ENCODE results near the gene GSTA3.
"Not testable (repeated sequence)": the region's sequence is repeated elsewhere in the genome, so short reads cannot be mapped to it uniquely, and the experiment has no call there.

Gene GSTA3
- total RNA-seq, result 0 reads per million in 3 donors

GRCh38 chr6:52909531-52909930 lies at the start of gene GSTA3:
Gene GSTA3, minus strand, starts transcription at chr6:52909698. Its CDS starts 3,864 bp downstream, at chr6:52905834.
- Histone ChIP-seq H3K9me3 (ENCODE audit: control insufficient read depth, low read length) (no peaks in the 10 kb centered on the region), H3K4me1 (ENCODE audit: control insufficient read depth, insufficient read depth, low read length, poor library complexity, severe bottlenecking) (no peaks in the 10 kb centered on the region), H3K36me3 (ENCODE audit: control insufficient read depth, insufficient read depth, low read length) (no peaks in the 10 kb centered on the region), H3K4me3 (ENCODE audit: insufficient read depth, low read depth, low read length, poor library complexity, severe bottlenecking) (no peak within 1 kb of the TSS), H3K27ac (ENCODE audit: insufficient read depth, low read length, poor library complexity, severe bottlenecking) (no peak within 1 kb of the TSS), H3K27me3 (replicated peaks; ENCODE audit: control insufficient read depth, insufficient read depth, low read length, poor library complexity, severe bottlenecking) (no peaks in the 10 kb centered on the region)
- DNase-seq, result no peak

GRCh38 chr6:52958546-52959255 lies 49.2 kb upstream of the GSTA3 start:
- Histone ChIP-seq H3K27ac (ENCODE audit: insufficient read depth, low read length, poor library complexity, severe bottlenecking) (no peak overlapping the region), H3K4me3 (ENCODE audit: insufficient read depth, low read depth, low read length, poor library complexity, severe bottlenecking) (no peak overlapping the region), H3K4me1 (ENCODE audit: control insufficient read depth, insufficient read depth, low read length, poor library complexity, severe bottlenecking) (no peaks in the 10 kb centered on the region), H3K36me3 (ENCODE audit: control insufficient read depth, insufficient read depth, low read length) (no peaks in the 10 kb centered on the region), H3K9me3 (ENCODE audit: control insufficient read depth, low read length) (no peaks in the 10 kb centered on the region), H3K27me3 (replicated peaks; ENCODE audit: control insufficient read depth, insufficient read depth, low read length, poor library complexity, severe bottlenecking) (no peaks in the 10 kb centered on the region)
- DNase-seq, result no peak

- Histone ChIP-seq H3K36me3 (ENCODE audit: control insufficient read depth, insufficient read depth, low read length) (no peaks in the 10 kb centered on the region), H3K27ac (ENCODE audit: insufficient read depth, low read length, poor library complexity, severe bottlenecking) (no peak overlapping the region), H3K4me3 (ENCODE audit: insufficient read depth, low read depth, low read length, poor library complexity, severe bottlenecking) (no peak overlapping the region), H3K4me1 (ENCODE audit: control insufficient read depth, insufficient read depth, low read length, poor library complexity, severe bottlenecking) (no peaks in the 10 kb centered on the region), H3K27me3 (replicated peaks; ENCODE audit: control insufficient read depth, insufficient read depth, low read length, poor library complexity, severe bottlenecking) (no peaks in the 10 kb centered on the region), H3K9me3 (ENCODE audit: control insufficient read depth, low read length) (no peaks in the 10 kb centered on the region)
- DNase-seq, result no peak
Measured at GRCh38 chr6:52955871-52956270, 46.4 kb upstream of the GSTA3 start.

- H3K9me3 ChIP-seq (ENCODE audit: control insufficient read depth, low read length), result no peaks in the 10 kb centered on the region
- no peak overlapping the region for H3K4me3 ChIP-seq (ENCODE audit: insufficient read depth, low read depth, low read length, poor library complexity, severe bottlenecking)
- no peaks in the 10 kb centered on the region for H3K36me3 ChIP-seq (ENCODE audit: control insufficient read depth, insufficient read depth, low read length)
- H3K4me1 ChIP-seq (ENCODE audit: control insufficient read depth, insufficient read depth, low read length, poor library complexity, severe bottlenecking), result no peaks in the 10 kb centered on the region
- H3K27me3 ChIP-seq (replicated peaks; ENCODE audit: control insufficient read depth, insufficient read depth, low read length, poor library complexity, severe bottlenecking), result no peaks in the 10 kb centered on the region
- DNase-seq, result no peak
- H3K27ac ChIP-seq (ENCODE audit: insufficient read depth, low read length, poor library complexity, severe bottlenecking), result no peak overlapping the region
Measured at GRCh38 chr6:52953911-52954839, 44.7 kb upstream of the GSTA3 start.

GRCh38 chr6:52946306-52946705 lies 36.8 kb upstream of the GSTA3 start:
- no peak overlapping the region for H3K27ac ChIP-seq (ENCODE audit: insufficient read depth, low read length, poor library complexity, severe bottlenecking)
- H3K4me3 ChIP-seq (ENCODE audit: insufficient read depth, low read depth, low read length, poor library complexity, severe bottlenecking), result no peak overlapping the region
- no peaks in the 10 kb centered on the region for H3K4me1 ChIP-seq (ENCODE audit: control insufficient read depth, insufficient read depth, low read length, poor library complexity, severe bottlenecking)
- no peak for DNase-seq
- no peaks in the 10 kb centered on the region for H3K27me3 ChIP-seq (replicated peaks; ENCODE audit: control insufficient read depth, insufficient read depth, low read length, poor library complexity, severe bottlenecking)
- H3K36me3 ChIP-seq (ENCODE audit: control insufficient read depth, insufficient read depth, low read length), result no peaks in the 10 kb centered on the region
- no peaks in the 10 kb centered on the region for H3K9me3 ChIP-seq (ENCODE audit: control insufficient read depth, low read length)

- not testable (repeated sequence) for DNase-seq; H3K36me3 ChIP-seq (ENCODE audit: control insufficient read depth, insufficient read depth, low read length); H3K4me3 ChIP-seq (ENCODE audit: insufficient read depth, low read depth, low read length, poor library complexity, severe bottlenecking)
Measured at GRCh38 chr6:52942821-52943220, 33.3 kb upstream of the GSTA3 start.

GRCh38 chr6:52942221-52942620 lies 32.7 kb upstream of the GSTA3 start:
- DNase-seq, result no peak
- Histone ChIP-seq H3K27ac (ENCODE audit: insufficient read depth, low read length, poor library complexity, severe bottlenecking) (no peak overlapping the region), H3K36me3 (ENCODE audit: control insufficient read depth, insufficient read depth, low read length) (no peaks in the 10 kb centered on the region), H3K4me3 (ENCODE audit: insufficient read depth, low read depth, low read length, poor library complexity, severe bottlenecking) (no peak overlapping the region), H3K27me3 (replicated peaks; ENCODE audit: control insufficient read depth, insufficient read depth, low read length, poor library complexity, severe bottlenecking) (no peaks in the 10 kb centered on the region), H3K4me1 (ENCODE audit: control insufficient read depth, insufficient read depth, low read length, poor library complexity, severe bottlenecking) (no peaks in the 10 kb centered on the region), H3K9me3 (ENCODE audit: control insufficient read depth, low read length) (no peaks in the 10 kb centered on the region)

More at GRCh38 chr6:52942821-52943220, 33.3 kb upstream of the GSTA3 start:
- not testable (repeated sequence) for H3K27ac ChIP-seq (ENCODE audit: insufficient read depth, low read length, poor library complexity, severe bottlenecking); H3K9me3 ChIP-seq (ENCODE audit: control insufficient read depth, low read length); H3K4me1 ChIP-seq (ENCODE audit: control insufficient read depth, insufficient read depth, low read length, poor library complexity, severe bottlenecking); H3K27me3 ChIP-seq (replicated peaks; ENCODE audit: control insufficient read depth, insufficient read depth, low read length, poor library complexity, severe bottlenecking)

GRCh38 chr6:52937908-52938307 lies 28.4 kb upstream of the GSTA3 start:
- DNase-seq, result no peak
- H3K4me1 ChIP-seq (ENCODE audit: control insufficient read depth, insufficient read depth, low read length, poor library complexity, severe bottlenecking), result no peaks in the 10 kb centered on the region

GRCh38 chr6:52933778-52934177 lies 24.3 kb upstream of the GSTA3 start:
- no peak overlapping the region for H3K4me3 ChIP-seq (ENCODE audit: insufficient read depth, low read depth, low read length, poor library complexity, severe bottlenecking)
- no peaks in the 10 kb centered on the region for H3K9me3 ChIP-seq (ENCODE audit: control insufficient read depth, low read length)
- no peaks in the 10 kb centered on the region for H3K27me3 ChIP-seq (replicated peaks; ENCODE audit: control insufficient read depth, insufficient read depth, low read length, poor library complexity, severe bottlenecking)
- H3K36me3 ChIP-seq (ENCODE audit: control insufficient read depth, insufficient read depth, low read length), result no peaks in the 10 kb centered on the region
- no peaks in the 10 kb centered on the region for H3K4me1 ChIP-seq (ENCODE audit: control insufficient read depth, insufficient read depth, low read length, poor library complexity, severe bottlenecking)
- no peak for DNase-seq
- no peak overlapping the region for H3K27ac ChIP-seq (ENCODE audit: insufficient read depth, low read length, poor library complexity, severe bottlenecking)

More at GRCh38 chr6:52937908-52938307, 28.4 kb upstream of the GSTA3 start:
- H3K27me3 ChIP-seq (replicated peaks; ENCODE audit: control insufficient read depth, insufficient read depth, low read length, poor library complexity, severe bottlenecking), result no peaks in the 10 kb centered on the region
- H3K9me3 ChIP-seq (ENCODE audit: control insufficient read depth, low read length), result no peaks in the 10 kb centered on the region
- no peak overlapping the region for H3K4me3 ChIP-seq (ENCODE audit: insufficient read depth, low read depth, low read length, poor library complexity, severe bottlenecking)
- H3K36me3 ChIP-seq (ENCODE audit: control insufficient read depth, insufficient read depth, low read length), result no peaks in the 10 kb centered on the region
- H3K27ac ChIP-seq (ENCODE audit: insufficient read depth, low read length, poor library complexity, severe bottlenecking), result no peak overlapping the region

GRCh38 chr6:52931351-52931750 lies 21.9 kb upstream of the GSTA3 start:
- H3K4me3 ChIP-seq (ENCODE audit: insufficient read depth, low read depth, low read length, poor library complexity, severe bottlenecking), result no peak overlapping the region
- H3K9me3 ChIP-seq (ENCODE audit: control insufficient read depth, low read length), result no peaks in the 10 kb centered on the region
- H3K4me1 ChIP-seq (ENCODE audit: control insufficient read depth, insufficient read depth, low read length, poor library complexity, severe bottlenecking), result no peaks in the 10 kb centered on the region
- H3K27ac ChIP-seq (ENCODE audit: insufficient read depth, low read length, poor library complexity, severe bottlenecking), result no peak overlapping the region
- no peaks in the 10 kb centered on the region for H3K27me3 ChIP-seq (replicated peaks; ENCODE audit: control insufficient read depth, insufficient read depth, low read length, poor library complexity, severe bottlenecking)
- no peak for DNase-seq
- H3K36me3 ChIP-seq (ENCODE audit: control insufficient read depth, insufficient read depth, low read length), result no peaks in the 10 kb centered on the region

Data from effector memory CD4-positive, alpha-beta T cell (primary cell).